GM19397 (cell line): Measurements from ENCODE around the gene SKIC8.

Experiments
- ATAC-seq: cut with Tn5 transposase; IDR thresholded peaks from one replicate; pipeline ENCODE4 v1.9.1; 2021; ENCODE audit warnings: mild to moderate bottlenecking, moderate library complexity; ENCODE audit not compliant: unreplicated experiment

SKIC8 gene

GRCh38 chr15:78301326-78301725 lies 1.9 kb upstream of the SKIC8 start:
- no peak for ATAC-seq

GRCh38 chr15:78292219-78292618 lies 7.2 kb downstream of the SKIC8 start:
- ATAC-seq, result no peak

- ATAC-seq, result no peak
These were observed 7.7 kb downstream of the SKIC8 start for GRCh38 chr15:78291698-78292097.

- ATAC-seq, result no peak
These were observed 8.4 kb downstream of the SKIC8 start for GRCh38 chr15:78291052-78291451.

GRCh38 chr15:78290222-78290621 lies 9.2 kb downstream of the SKIC8 start:
- no peak for ATAC-seq

GRCh38 chr15:78284758-78285157 lies 14.7 kb downstream of the SKIC8 start:
- ATAC-seq, result no peak

- no peak for ATAC-seq
These were observed 17.1 kb downstream of the SKIC8 start for GRCh38 chr15:78282324-78282723.

GRCh38 chr15:78280319-78281072 lies 18.9 kb downstream of the SKIC8 start:
- no peak for ATAC-seq

- no peak for ATAC-seq
These were observed 23.1 kb downstream of the SKIC8 start for GRCh38 chr15:78276064-78276943.

- no peak for ATAC-seq
These were observed 24.4 kb downstream of the SKIC8 start for GRCh38 chr15:78274994-78275393.

GRCh38 chr15:78272776-78273175 lies 26.6 kb downstream of the SKIC8 start:
- no peak for ATAC-seq

GRCh38 chr15:78272316-78272715 lies 27.1 kb downstream of the SKIC8 start:
- ATAC-seq, result no peak

- ATAC-seq, result no peak
These were observed 32.6 kb downstream of the SKIC8 start for GRCh38 chr15:78266806-78267205.

- ATAC-seq, result no peak
These were observed 33.2 kb downstream of the SKIC8 start for GRCh38 chr15:78266229-78266628.

- no peak for ATAC-seq
These were observed 33.6 kb downstream of the SKIC8 start for GRCh38 chr15:78265752-78266224.

- ATAC-seq, result no peak
These were observed 34.3 kb downstream of the SKIC8 start for GRCh38 chr15:78265137-78265460.

- no peak for ATAC-seq
These were observed 34.9 kb downstream of the SKIC8 start, which contains the start of gene DNAJA4 for GRCh38 chr15:78264304-78265136. TSS of gene DNAJA4 (plus strand) at chr15:78264562. CDS start at chr15:78264764, 202 bp downstream.

GRCh38 chr15:78263907-78264303 lies 35.5 kb downstream of the SKIC8 start:
- no peak for ATAC-seq

GRCh38 chr15:78263351-78263781 lies 36.0 kb downstream of the SKIC8 start:
- no peak for ATAC-seq

GRCh38 chr15:78261062-78261461 lies 38.3 kb downstream of the SKIC8 start:
- no peak for ATAC-seq

GRCh38 chr15:78260489-78260888 lies 38.9 kb downstream of the SKIC8 start:
- no peak for ATAC-seq
